ENCODE data around the gene PNPLA7. TPM values are rescaled to one million over a fixed set of nuclear protein-coding genes. Genes with fewer than 3 reads are reported as not detected.

Gene PNPLA7
- total RNA-seq, 4 donors from 2014 or later: 10.1 to 23.6 (median 11.6) TPM

DNA sequence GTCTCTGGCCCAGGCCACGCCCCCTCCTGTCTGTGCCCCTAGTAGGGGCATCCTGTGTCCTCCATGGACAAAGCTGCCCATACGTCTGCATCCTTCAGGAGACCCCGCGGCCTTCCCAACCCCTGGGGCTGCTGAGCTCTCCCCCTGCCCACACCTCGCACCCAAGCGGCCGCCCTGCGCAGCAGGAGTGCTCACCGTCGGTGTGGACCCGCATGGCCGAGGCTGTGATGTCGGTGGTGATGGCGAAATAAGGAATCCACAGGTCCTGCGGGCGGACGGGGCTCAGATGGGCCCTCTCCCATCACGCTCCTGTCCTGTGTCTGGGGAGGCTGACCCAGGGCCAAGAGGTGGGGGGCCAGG, 86.3 kb downstream of the PNPLA7 start:
- H3K36me3 ChIP-seq: no peaks in the 10 kb centered on the region
- no peak overlapping the region for H3K4me3 ChIP-seq (replicated peaks in 1 of 3)
- no peaks in the 10 kb centered on the region for H3K27me3 ChIP-seq
- H3K27ac ChIP-seq: no peak overlapping the region
- WGBS, 2 donors: 91 to 96% methylated on average over 6 to 17 of the region's 18 CpGs
- DNase-seq: no peak
- peaks cover 5 to 9% of the 10 kb centered on the region in 2 donors for H3K4me1 ChIP-seq
- TF ChIP-seq, protein P1, sequence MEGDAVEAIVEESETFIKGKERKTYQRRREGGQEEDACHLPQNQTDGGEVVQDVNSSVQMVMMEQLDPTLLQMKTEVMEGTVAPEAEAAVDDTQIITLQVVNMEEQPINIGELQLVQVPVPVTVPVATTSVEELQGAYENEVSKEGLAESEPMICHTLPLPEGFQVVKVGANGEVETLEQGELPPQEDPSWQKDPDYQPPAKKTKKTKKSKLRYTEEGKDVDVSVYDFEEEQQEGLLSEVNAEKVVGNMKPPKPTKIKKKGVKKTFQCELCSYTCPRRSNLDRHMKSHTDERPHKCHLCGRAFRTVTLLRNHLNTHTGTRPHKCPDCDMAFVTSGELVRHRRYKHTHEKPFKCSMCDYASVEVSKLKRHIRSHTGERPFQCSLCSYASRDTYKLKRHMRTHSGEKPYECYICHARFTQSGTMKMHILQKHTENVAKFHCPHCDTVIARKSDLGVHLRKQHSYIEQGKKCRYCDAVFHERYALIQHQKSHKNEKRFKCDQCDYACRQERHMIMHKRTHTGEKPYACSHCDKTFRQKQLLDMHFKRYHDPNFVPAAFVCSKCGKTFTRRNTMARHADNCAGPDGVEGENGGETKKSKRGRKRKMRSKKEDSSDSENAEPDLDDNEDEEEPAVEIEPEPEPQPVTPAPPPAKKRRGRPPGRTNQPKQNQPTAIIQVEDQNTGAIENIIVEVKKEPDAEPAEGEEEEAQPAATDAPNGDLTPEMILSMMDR (IDR thresholded peaks at IDR 0.05): no peak
- TF ChIP-seq POLR2A (IDR thresholded peaks at IDR 0.05): no peak
- intact Hi-C loops (cut with DNase I): no loop called here
- H3K9me3 ChIP-seq: no peaks in the 10 kb centered on the region

DNA sequence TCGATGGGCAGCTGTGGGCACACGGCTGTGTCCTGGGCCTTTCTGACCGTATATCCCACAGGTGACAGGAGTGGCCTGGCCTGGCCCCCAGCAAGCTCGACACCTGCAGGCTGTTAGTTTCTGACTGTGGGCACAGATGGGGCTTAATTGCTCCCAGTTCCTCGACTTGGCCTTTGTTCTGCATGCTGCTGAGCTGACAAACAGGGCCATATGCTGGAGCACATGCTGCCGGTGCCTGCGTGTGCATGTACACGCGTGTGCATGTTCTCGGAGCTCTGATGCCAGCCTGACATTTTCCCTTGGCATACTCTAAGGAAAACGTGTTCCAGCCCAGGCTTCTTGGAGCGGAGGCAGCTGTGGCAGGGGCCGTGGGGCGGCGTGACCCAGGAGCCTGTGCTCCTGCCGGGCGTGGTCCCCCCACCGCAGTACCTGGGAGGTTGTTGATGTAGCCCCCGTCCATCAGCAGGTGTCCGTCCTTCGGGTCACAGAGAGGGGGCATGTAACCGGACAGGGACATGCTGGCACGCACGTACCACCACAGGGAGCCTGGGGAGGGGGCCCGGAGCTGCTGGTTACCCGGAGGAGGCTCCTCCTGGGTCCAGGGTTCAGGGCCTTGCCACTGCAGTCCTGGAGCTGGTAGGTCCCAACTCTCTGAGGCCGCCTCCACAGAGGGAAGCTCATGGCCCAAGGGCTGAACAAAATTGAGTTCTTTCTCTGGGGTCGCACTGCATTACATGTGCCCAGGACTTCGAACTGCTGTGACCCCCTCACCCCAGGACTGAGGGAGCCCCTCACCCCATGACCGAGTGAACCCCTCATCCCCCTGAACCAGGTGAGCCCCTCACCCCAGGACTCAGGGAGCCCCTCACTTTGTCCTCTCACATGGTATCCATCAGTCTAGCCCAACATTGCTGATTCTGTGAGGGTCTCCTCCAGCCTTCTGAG, 86.9 kb downstream of the PNPLA7 start:
- H3K27ac ChIP-seq: no peak overlapping the region
- peaks cover 9 to 13% of the 10 kb centered on the region in 2 donors for H3K4me1 ChIP-seq
- no peaks in the 10 kb centered on the region for H3K36me3 ChIP-seq
- WGBS, 2 donors: 93 to 96% methylated on average over 21 to 22 of the region's 30 CpGs
- H3K4me3 ChIP-seq (replicated peaks in 1 of 3): no peak overlapping the region
- no peaks in the 10 kb centered on the region for H3K9me3 ChIP-seq
- intact Hi-C loops (cut with DNase I): no loop called here
- no peaks in the 10 kb centered on the region for H3K27me3 ChIP-seq
- DNase-seq: no peak
- TF ChIP-seq POLR2A (IDR thresholded peaks at IDR 0.05): no peak
- TF ChIP-seq, protein P1 (IDR thresholded peaks at IDR 0.05): no peak

- Histone ChIP-seq H3K4me3 (replicated peaks in 1 of 3) (no peak overlapping the region), H3K36me3 (no peaks in the 10 kb centered on the region), H3K27me3 (no peaks in the 10 kb centered on the region), H3K4me1 (peaks cover 13 to 21% of the 10 kb centered on the region in 2 donors), H3K27ac (no peak overlapping the region), H3K9me3 (no peaks in the 10 kb centered on the region)
- TF ChIP-seq, protein P1 (IDR thresholded peaks at IDR 0.05): no peak
- no peak for TF ChIP-seq POLR2A (IDR thresholded peaks at IDR 0.05)
- intact Hi-C loops (cut with DNase I): no loop called here
- 90 to 97% methylated on average over 6 to 14 of the region's 25 CpGs for WGBS, 2 donors
- DNase-seq: no peak
Measured at GRCh38 chr9:137462396-137462985, 87.7 kb downstream of the PNPLA7 start.

GRCh38 chr9:137461663-137462395, 88.4 kb downstream of the PNPLA7 start:
- no peak for TF ChIP-seq POLR2A (IDR thresholded peaks at IDR 0.05)
- TF ChIP-seq, protein P1 (IDR thresholded peaks at IDR 0.05): no peak
- Histone ChIP-seq H3K9me3 (no peaks in the 10 kb centered on the region), H3K36me3 (no peaks in the 10 kb centered on the region), H3K27ac (no peak overlapping the region), H3K4me3 (replicated peaks in 1 of 3) (no peak overlapping the region), H3K4me1 (peaks cover 13 to 26% of the 10 kb centered on the region in 2 donors), H3K27me3 (no peaks in the 10 kb centered on the region)
- WGBS, 2 donors: 69 to 85% methylated on average over 7 to 14 of the region's 52 CpGs
- DNase-seq: peak in 1 of 2 donors; percentile 42
- intact Hi-C loops (cut with DNase I): no loop called here

Measured in thyroid gland (tissue), 4 donors.